GM21515 (cell line): ENCODE data around the gene CYP1A2.
"Not testable (repeated sequence)": the region's sequence is repeated elsewhere in the genome, so short reads cannot be mapped to it uniquely, and the experiment has no call there.

Experiments used
- ATAC-seq: cut with Tn5 transposase; IDR thresholded peaks from one replicate; pipeline ENCODE4 v1.9.1; 2021; ENCODE audit not compliant: unreplicated experiment

Gene CYP1A2

GRCh38 chr15:74748322-74748946 is at the start of gene CYP1A2:
TSS of gene CYP1A2 (plus strand) at chr15:74748845. CDS start at chr15:74749739, 894 bp downstream.
- no peak for ATAC-seq

GRCh38 chr15:74709011-74709410 is 39.6 kb upstream of the CYP1A2 start:
- no peak for ATAC-seq

- ATAC-seq: no peak
These were observed 38.8 kb upstream of the CYP1A2 start for GRCh38 chr15:74709892-74710291.

GRCh38 chr15:74710319-74711094 is 38.1 kb upstream of the CYP1A2 start:
- ATAC-seq: no peak

GRCh38 chr15:74712311-74712710 is 36.3 kb upstream of the CYP1A2 start:
- no peak for ATAC-seq

GRCh38 chr15:74716651-74717050 is 32.0 kb upstream of the CYP1A2 start:
- ATAC-seq: no peak

GRCh38 chr15:74722591-74722990 is 26.1 kb upstream of the CYP1A2 start:
- no peak for ATAC-seq

- no peak for ATAC-seq
These were observed 25.5 kb upstream of the CYP1A2 start for GRCh38 chr15:74723187-74723586.

- ATAC-seq: no peak
These were observed 24.8 kb upstream of the CYP1A2 start for GRCh38 chr15:74723754-74724334.

- no peak for ATAC-seq
These were observed 23.9 kb upstream of the CYP1A2 start for GRCh38 chr15:74724570-74725224.

- no peak for ATAC-seq
These were observed 23.3 kb upstream of the CYP1A2 start, which contains the start of gene CYP1A1 for GRCh38 chr15:74725225-74725774. TSS of gene CYP1A1 (minus strand) at chr15:74725528. CDS start at chr15:74723097, 2,431 bp downstream.

GRCh38 chr15:74725845-74726773 is 22.5 kb upstream of the CYP1A2 start:
- ATAC-seq: no peak

- ATAC-seq: no peak
These were observed 21.9 kb upstream of the CYP1A2 start for GRCh38 chr15:74726774-74727164.

GRCh38 chr15:74727727-74728126 is 20.9 kb upstream of the CYP1A2 start:
- no peak for ATAC-seq

- ATAC-seq: not testable (repeated sequence)
These were observed 19.9 kb upstream of the CYP1A2 start for GRCh38 chr15:74728699-74729098.

- ATAC-seq: not testable (repeated sequence)
These were observed 19.3 kb upstream of the CYP1A2 start for GRCh38 chr15:74729372-74729771.

GRCh38 chr15:74730619-74731316 is 17.9 kb upstream of the CYP1A2 start:
- no peak for ATAC-seq

GRCh38 chr15:74732846-74733245 is 15.8 kb upstream of the CYP1A2 start:
- ATAC-seq: no peak

- ATAC-seq: no peak
These were observed 15.4 kb upstream of the CYP1A2 start for GRCh38 chr15:74733269-74733668.

- ATAC-seq: no peak
These were observed 13.3 kb upstream of the CYP1A2 start for GRCh38 chr15:74735305-74735704.
